ENCODE data around the gene CEP162. TPM values are rescaled to one million over a fixed set of nuclear protein-coding genes. Genes with fewer than 3 reads are reported as not detected.
"Not testable (repeated sequence)": the region's sequence is repeated elsewhere in the genome, so short reads cannot be mapped to it uniquely, and the experiment has no call there.

Gene CEP162
- total and polyA plus RNA-seq, 11 donors, result 1.6 to 5.6 (median 4.4) TPM

DNA sequence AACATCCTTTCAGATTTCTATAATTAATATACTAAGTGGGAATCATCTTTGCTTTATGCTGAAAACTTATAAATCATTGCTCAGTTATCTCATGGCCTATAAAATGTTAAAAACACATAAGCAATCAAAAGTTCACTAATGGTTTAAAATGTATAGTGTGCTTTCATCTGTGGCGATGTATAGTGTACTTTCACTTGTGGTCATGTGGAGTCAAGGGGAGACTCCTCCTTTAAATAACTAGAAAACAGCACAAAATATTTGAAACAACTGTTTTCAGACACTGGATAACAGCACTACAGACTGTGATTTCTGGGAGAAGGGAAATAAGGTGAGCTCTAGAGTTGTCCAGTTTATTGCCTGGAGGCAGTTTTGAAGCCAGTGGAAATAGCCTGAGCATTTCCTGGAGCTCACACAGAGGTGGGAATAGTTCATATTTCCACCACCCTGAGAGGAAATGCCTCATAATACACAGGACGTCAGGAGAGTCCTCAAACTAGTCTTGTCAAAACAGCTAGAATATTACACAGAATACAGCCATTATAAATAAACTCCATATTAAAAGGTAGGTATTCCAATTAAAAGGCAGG lies 89.4 kb downstream of the CEP162 start:
- TF ChIP-seq POLR2A (IDR thresholded peaks at IDR 0.05), result no peak
- TF ChIP-seq, protein P1, sequence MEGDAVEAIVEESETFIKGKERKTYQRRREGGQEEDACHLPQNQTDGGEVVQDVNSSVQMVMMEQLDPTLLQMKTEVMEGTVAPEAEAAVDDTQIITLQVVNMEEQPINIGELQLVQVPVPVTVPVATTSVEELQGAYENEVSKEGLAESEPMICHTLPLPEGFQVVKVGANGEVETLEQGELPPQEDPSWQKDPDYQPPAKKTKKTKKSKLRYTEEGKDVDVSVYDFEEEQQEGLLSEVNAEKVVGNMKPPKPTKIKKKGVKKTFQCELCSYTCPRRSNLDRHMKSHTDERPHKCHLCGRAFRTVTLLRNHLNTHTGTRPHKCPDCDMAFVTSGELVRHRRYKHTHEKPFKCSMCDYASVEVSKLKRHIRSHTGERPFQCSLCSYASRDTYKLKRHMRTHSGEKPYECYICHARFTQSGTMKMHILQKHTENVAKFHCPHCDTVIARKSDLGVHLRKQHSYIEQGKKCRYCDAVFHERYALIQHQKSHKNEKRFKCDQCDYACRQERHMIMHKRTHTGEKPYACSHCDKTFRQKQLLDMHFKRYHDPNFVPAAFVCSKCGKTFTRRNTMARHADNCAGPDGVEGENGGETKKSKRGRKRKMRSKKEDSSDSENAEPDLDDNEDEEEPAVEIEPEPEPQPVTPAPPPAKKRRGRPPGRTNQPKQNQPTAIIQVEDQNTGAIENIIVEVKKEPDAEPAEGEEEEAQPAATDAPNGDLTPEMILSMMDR (IDR thresholded peaks at IDR 0.05), result no peak
- Histone ChIP-seq H3K27ac (no peak overlapping the region), H3K9me3 (peaks cover 0 to 5% (median 0%) of the 10 kb centered on the region in 12 donors), H3K27me3 (no peaks in the 10 kb centered on the region), H3K36me3 (peaks cover 0 to 16% (median 5%) of the 10 kb centered on the region in 9 donors), H3K4me3 (no peak overlapping the region), H3K4me1 (peaks cover 0 to 6% (median 0%) of the 10 kb centered on the region in 12 donors)
- intact Hi-C loops (cut with DNase I), result no loop called here
- no peak for DNase-seq
- 66 to 79% (median 70%) methylated on average over 2 of the region's 2 CpGs for WGBS, 4 donors
- peak in 1 of 4 donors; percentile 53 for ATAC-seq

DNA sequence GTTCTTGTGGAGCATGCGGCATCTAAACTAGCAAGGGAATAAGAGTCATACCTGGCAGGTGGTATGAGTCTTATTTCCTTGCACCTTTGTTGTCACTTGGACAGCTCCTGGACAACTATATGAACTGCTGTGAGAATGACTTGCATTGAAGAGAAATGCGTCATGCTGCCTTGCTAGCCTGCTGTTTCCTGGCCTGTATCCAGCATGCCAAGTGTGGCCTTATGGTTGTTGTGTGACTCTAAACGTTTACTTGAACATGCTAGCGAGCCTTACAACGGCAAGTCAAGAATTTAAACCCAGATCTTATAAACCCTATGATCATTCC lies 90.4 kb downstream of the CEP162 start:
- Histone ChIP-seq H3K4me1 (peaks cover 0 to 6% (median 0%) of the 10 kb centered on the region in 12 donors), H3K27me3 (no peaks in the 10 kb centered on the region), H3K4me3 (no peak overlapping the region), H3K36me3 (peaks cover 0 to 16% (median 3%) of the 10 kb centered on the region in 9 donors), H3K27ac (no peak overlapping the region), H3K9me3 (peaks cover 0 to 5% (median 0%) of the 10 kb centered on the region in 12 donors)
- ATAC-seq (no peak), DNase-seq (no peak)
- intact Hi-C loops (cut with DNase I), result no loop called here
- WGBS, 4 donors, result 79 to 93% (median 84%) methylated on average over 5 of the region's 5 CpGs
- TF ChIP-seq POLR2A (IDR thresholded peaks at IDR 0.05), result no peak
- TF ChIP-seq, protein P1 (IDR thresholded peaks at IDR 0.05), result no peak

DNA sequence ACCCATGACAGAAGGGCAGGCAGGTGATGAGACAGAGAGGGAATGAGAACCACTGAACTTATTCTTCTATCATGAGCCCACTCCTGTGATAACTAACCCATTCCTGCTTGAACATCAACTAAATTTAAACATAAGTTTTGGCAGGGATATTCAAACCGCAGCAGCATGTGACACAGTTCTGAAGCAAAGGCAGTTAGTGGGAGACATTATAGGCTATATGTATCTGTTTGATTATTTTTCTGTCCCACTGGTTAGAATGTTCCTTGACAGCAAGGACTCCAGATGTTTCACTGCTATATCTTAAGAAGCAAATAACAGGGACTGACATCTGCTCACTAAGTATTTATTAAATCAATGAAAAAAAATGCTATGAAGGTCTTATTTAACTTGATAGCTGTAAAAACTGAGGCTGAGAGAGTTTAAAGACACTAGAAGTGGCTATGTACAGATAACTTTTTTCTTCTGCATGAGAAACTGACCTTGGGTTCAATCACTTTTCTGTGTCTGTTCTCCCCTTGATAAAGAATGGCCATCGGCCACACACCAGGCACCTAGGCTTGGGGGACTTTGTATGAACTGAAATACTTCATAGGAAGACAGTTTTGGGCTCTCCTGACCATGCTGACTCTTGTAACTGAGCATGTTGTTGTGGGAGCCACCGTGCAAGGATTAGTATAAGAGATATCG lies 90.9 kb downstream of the CEP162 start:
- DNase-seq (no peak), ATAC-seq (no peak)
- H3K4me3 ChIP-seq, result no peak overlapping the region
- peaks cover 0 to 16% (median 0%) of the 10 kb centered on the region in 9 donors for H3K36me3 ChIP-seq
- WGBS, 4 donors, result 87 to 93% (median 89%) methylated on average over 4 of the region's 4 CpGs
- no peaks in the 10 kb centered on the region for H3K27me3 ChIP-seq
- H3K9me3 ChIP-seq, result peaks cover 0 to 5% (median 0%) of the 10 kb centered on the region in 12 donors
- H3K27ac ChIP-seq, result no peak overlapping the region
- peaks cover 0 to 6% (median 0%) of the 10 kb centered on the region in 12 donors for H3K4me1 ChIP-seq
- intact Hi-C loops (cut with DNase I), result no loop called here
- TF ChIP-seq POLR2A (IDR thresholded peaks at IDR 0.05), result no peak
- TF ChIP-seq, protein P1 (IDR thresholded peaks at IDR 0.05), result no peak

- Histone ChIP-seq H3K27me3 (no peaks in the 10 kb centered on the region), H3K4me1 (peaks cover 0 to 6% (median 0%) of the 10 kb centered on the region in 12 donors), H3K9me3 (peaks cover 0 to 5% (median 0%) of the 10 kb centered on the region in 12 donors), H3K4me3 (no peak overlapping the region), H3K36me3 (peaks cover 0 to 14% (median 0%) of the 10 kb centered on the region in 9 donors), H3K27ac (no peak overlapping the region)
- intact Hi-C loops (cut with DNase I), result no loop called here
- TF ChIP-seq, protein P1 (IDR thresholded peaks at IDR 0.05), result no peak
- no peak for TF ChIP-seq POLR2A (IDR thresholded peaks at IDR 0.05)
- DNase-seq (no peak), ATAC-seq (no peak)
- 93 to 98% (median 96%) methylated on average over 5 of the region's 5 CpGs for WGBS, 4 donors
Observed at GRCh38 chr6:84135291-84135690, 92.2 kb downstream of the CEP162 start.

DNA sequence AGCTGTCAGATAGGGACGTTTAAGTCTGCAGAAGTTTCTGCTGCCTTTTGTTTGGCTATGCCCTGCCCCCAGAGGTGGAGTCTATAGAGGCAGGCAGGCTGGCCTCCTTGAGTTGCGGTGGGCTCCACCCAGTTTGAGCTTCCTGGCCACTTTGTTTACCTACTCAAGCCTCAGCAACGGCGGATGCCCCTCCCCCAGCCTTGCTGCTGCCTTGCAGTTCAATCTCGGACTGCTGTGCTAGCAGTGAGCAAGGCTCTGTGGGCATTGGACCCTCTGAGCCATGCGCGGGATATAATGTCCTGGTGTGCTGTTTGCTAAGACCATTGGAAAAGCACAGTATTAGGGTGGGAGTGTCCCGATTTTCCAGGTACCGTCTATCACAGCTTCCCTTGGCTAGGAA lies 94.1 kb downstream of the CEP162 start:
- DNase-seq, result not testable (repeated sequence)

DNA sequence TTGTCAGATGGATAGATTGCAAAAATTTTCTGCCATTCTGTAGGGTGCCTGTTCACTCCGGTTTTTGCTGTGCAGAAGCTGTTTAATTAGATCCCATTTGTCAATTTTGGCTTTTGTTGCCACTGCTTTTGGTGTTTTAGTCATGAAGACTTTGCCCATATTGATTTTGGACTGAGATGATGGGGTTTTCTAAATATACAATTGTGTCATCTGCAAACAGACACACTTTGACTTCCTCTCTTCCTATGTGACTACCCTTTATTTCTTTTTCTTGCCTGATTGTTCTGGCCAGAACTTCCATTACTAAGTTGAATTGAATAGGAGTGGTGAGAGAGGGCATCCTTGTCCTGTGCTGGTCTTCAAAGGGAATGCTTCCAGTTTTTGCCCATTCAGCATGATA lies 97.9 kb downstream of the CEP162 start:
- H3K9me3 ChIP-seq, result not testable (repeated sequence)

More for the DNA sequence above, 94.1 kb downstream of the CEP162 start:
- 94 to 97% (median 96%) methylated on average over 9 of the region's 9 CpGs for WGBS, 4 donors
- H3K27me3 ChIP-seq; H3K9me3 ChIP-seq; intact Hi-C loops (cut with DNase I); H3K27ac ChIP-seq; ATAC-seq; H3K4me1 ChIP-seq; H3K4me3 ChIP-seq: not testable (repeated sequence)
- peaks cover 0 to 11% (median 0%) of the 10 kb centered on the region in 9 donors for H3K36me3 ChIP-seq

More for the DNA sequence above, 97.9 kb downstream of the CEP162 start:
- intact Hi-C loops (cut with DNase I); H3K4me3 ChIP-seq; H3K27me3 ChIP-seq; DNase-seq; ATAC-seq; H3K27ac ChIP-seq; H3K4me1 ChIP-seq: not testable (repeated sequence)
- peaks cover 0 to 21% (median 14%) of the 10 kb centered on the region in 9 donors for H3K36me3 ChIP-seq
- WGBS, 4 donors, result 93 to 100% (median 96%) methylated on average over 1 of the region's 1 CpG

Data from heart left ventricle (tissue), 16 donors.